Endothelial cell of umbilical vein (primary cell): ENCODE data around the gene TTC39A.

ENCODE experiments used
- EZH2 ChIP-seq: IDR thresholded peaks from 2 replicates; pipeline ENCODE4 v1.6.1; 2012; ENCODE audit warnings: borderline replicate concordance, low read depth, mild to moderate bottlenecking, moderate library complexity, low read length, inconsistent platforms; ENCODE audit not compliant: severe bottlenecking
- POLR2A ChIP-seq: IDR thresholded peaks from 2 replicates; pipeline ENCODE4 v1.6.1; 2012; ENCODE audit warnings: low read depth, mild to moderate bottlenecking, control low read depth, low read length
- TF ChIP-seq, protein P1 (sequence below), 2 donors: IDR thresholded peaks; 1 replicate in 1 of 2; 2 replicates in 1 of 2; pipeline ENCODE4 v1.5.1; 2011; ENCODE audit warnings: low read length in 2 of 2, mild to moderate bottlenecking in 2 of 2, moderate library complexity in 2 of 2, control low read depth in 1 of 2, inconsistent platforms in 1 of 2, low read depth in 1 of 2; ENCODE audit not compliant: insufficient read depth in 1 of 2; ENCODE audit errors: extremely low read depth in 1 of 2

- TF ChIP-seq, protein P1, sequence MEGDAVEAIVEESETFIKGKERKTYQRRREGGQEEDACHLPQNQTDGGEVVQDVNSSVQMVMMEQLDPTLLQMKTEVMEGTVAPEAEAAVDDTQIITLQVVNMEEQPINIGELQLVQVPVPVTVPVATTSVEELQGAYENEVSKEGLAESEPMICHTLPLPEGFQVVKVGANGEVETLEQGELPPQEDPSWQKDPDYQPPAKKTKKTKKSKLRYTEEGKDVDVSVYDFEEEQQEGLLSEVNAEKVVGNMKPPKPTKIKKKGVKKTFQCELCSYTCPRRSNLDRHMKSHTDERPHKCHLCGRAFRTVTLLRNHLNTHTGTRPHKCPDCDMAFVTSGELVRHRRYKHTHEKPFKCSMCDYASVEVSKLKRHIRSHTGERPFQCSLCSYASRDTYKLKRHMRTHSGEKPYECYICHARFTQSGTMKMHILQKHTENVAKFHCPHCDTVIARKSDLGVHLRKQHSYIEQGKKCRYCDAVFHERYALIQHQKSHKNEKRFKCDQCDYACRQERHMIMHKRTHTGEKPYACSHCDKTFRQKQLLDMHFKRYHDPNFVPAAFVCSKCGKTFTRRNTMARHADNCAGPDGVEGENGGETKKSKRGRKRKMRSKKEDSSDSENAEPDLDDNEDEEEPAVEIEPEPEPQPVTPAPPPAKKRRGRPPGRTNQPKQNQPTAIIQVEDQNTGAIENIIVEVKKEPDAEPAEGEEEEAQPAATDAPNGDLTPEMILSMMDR (IDR thresholded peaks at IDR 0.05; ENCODE audit: extremely low read depth in 1 of 2, insufficient read depth in 1 of 2, low read depth in 1 of 2, low read length in 2 of 2), result no peak
- no peak for TF ChIP-seq EZH2
- no peak for TF ChIP-seq POLR2A
These were observed 61.7 kb downstream of the TTC39A start for GRCh38 chr1:51268634-51269033.
